ENCODE measurements around the gene B4GALT2.

DNA sequence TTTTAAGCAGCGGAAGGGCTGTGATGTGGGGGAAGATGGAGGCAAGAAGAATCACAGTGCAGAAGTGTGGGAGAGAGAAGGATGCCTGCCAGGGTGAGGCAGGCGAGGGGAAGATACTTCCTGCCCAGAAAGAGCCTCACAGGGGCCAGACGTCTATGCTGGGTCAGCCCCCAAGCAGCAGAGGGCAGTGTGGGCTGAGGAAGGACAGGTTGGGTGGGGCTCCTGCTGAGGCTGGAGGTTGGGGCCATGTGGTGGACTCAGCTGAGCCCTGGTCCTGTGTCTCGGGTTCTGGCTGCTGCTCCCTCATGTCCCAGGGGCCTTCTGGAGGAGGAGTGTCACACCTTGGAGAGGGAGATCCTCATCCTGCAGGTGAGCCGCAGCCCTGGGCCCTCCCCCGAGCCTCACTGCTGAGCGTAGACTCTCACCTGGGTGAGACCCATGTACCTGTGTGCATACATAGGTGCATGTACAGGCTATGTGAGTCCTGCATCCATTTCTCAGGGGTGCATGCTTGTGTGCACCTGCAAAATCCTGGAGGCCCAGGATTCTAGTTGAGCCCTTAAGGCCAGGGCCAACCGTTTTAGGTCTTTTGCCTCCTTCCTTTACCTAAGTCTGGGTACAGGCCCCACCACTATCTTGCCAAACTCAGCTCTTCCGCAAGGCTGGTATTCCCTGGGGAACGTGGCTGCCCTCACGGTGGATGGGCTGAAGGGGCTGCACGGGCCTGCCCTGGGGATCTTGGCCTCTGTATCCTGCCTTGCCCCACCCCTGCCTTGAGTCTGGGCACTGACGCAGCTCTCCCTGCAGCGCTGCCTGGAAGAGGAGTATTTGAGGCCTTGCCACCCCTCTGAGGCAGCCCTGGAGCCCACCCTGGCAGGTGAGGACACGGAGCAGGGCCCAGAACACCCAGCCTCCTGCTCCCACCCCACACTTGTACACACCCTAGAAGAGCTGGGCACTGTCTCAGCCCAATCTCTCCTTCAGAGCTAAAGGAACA lies 16.1 kb downstream of the B4GALT2 start:
- TF ChIP-seq RFX5 (IDR thresholded peaks at IDR 0.05; ENCODE audit: low read depth, low read length) (no peak), MXI1 (IDR thresholded peaks at IDR 0.05; ENCODE audit: borderline replicate concordance, low read depth, low read length) (no peak)

All from IMR-90 (cell line).